NCI-H1092 (cell line): ENCODE results near the gene S100A6.
"Not testable (repeated sequence)": the region's sequence is repeated elsewhere in the genome, so short reads cannot be mapped to it uniquely, and the experiment has no call there.

Experiments used
- DNase-seq: peaks from one replicate; lab custom pipeline; 2025; lab: John Stamatoyannopoulos, UW

The S100A6 gene

GRCh38 chr1:153535242-153536011, at the start of gene S100A6:
S100A6 (minus strand) TSS chr1:153535991; CDS start chr1:153535339, 652 bp downstream.
- no peak for DNase-seq

DNA sequence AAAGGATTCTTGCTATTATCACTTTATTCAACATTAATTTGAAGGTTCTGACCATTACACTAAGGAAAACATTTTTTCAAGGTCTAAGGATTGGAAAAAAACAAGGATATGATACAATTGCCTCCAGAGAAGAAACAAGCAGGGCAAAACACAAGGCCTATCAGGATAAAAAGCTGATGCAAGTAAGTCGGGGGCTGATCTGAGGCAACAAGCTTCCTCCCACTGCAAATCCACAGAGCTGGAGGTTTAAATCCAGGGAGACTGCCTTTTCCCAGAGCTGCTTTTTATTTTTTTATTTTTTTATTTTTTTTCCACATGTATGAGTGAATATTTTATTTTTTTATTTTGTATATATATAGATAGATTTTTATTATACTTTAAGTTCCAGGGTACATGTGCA, 49.2 kb upstream of the S100A6 start:
- no peak for DNase-seq

- no peak for DNase-seq
Measured at GRCh38 chr1:153583976-153584375, 48.2 kb upstream of the S100A6 start.

DNA sequence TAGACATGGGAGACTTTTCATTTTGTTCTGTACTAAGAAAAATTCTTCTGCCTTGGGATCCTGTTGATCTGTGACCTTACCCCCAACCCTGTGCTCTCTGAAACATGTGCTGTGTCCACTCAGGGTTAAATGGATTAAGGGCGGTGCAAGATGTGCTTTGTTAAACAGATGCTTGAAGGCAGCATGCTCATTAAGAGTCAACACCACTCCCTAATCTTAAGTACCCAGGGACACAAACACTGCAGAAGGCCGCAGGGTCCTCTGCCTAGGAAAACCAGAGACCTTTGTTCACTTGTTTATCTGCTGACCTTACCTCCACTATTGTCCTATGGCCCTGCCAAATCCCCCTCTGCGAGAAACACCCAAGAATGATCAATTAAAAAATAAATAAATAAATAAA, 47.7 kb upstream of the S100A6 start:
- DNase-seq = not testable (repeated sequence)

GRCh38 chr1:153582836-153583235, 47.0 kb upstream of the S100A6 start:
- DNase-seq = not testable (repeated sequence)

- DNase-seq = no peak
Measured at GRCh38 chr1:153578936-153579335, 43.1 kb upstream of the S100A6 start.

GRCh38 chr1:153578490-153578889, 42.7 kb upstream of the S100A6 start:
- no peak for DNase-seq

DNA sequence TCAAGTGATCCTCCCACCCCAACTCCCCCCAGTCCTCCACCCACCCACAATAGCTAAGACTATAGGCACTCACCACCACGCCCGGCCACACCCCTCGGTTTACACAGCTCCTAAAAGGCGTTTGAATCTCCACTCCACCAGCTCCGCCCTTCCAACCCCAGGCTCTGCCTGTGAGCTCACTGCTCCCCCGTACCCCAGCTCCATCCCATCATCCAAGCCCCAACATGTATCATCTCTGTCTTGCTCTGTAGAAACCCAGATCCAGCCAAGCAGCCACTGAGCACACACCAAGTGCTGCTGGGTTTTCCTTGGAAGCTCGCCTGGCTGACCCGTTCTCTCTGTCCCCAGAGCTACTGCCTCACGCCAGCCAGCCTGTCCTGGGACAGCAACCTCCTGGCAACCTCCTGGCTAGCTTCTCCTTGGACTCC, 41.8 kb upstream of the S100A6 start:
- DNase-seq = no peak

DNA sequence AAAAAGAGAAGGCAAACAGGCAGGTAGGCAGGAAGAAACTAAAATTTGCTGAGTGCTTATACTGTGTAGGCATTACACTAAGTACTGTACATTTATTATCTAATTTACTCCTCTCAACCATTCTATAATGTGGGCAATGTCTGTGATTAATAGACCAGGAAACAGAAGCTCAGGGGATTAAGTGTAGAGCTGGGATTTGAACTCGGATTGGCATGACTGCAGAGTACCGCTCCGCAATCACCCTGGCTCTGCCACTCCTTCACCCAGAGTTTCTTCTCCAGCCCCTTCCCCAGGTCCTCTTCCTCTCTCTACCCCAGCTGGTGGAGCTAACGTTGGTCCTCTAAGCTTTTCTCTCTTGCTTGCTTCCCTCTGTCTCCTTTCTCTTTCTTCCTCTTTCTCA, 41.3 kb upstream of the S100A6 start:
- no peak for DNase-seq

GRCh38 chr1:153575497-153575896, 39.7 kb upstream of the S100A6 start:
- DNase-seq = not testable (repeated sequence)

DNA sequence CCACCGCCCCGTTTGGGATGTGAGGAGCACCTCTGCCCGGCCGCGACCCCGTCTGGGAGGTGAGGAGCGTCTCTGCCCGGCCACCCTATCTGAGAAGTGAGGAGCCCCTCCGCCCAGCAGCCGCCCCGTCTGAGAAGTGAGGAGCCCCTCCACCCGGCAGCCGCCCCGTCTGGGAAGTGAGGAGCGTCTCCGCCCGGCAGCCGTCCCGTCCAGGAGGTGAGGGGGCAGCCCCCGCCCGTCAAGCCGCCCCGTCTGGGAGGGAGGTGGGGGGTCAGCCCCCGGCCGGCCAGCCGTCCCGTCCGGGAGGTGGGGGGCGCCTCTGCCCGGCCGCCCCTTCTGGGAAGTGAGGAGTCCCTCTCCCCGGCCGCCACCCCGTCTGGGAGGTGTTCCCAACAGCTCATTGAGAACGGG, 39.3 kb upstream of the S100A6 start:
- not testable (repeated sequence) for DNase-seq

DNA sequence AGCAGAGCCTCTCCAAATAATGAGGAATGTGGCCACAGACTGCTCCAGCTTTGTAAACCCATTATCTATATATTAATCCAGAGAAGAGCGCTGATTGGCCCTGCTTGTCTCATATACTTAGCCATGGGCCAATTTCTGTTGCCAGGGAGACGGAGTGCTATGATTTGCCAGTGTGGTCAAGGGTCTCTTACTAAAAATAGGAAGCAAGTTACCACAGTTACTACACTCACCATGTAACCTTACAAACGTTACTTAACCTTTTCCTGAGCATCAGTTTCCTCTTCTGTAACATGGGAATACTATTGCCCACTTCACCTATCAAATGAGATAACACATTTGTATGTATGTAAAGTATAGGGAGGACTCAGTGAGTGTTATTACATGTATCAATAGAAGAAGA, 37.6 kb upstream of the S100A6 start:
- DNase-seq = no peak

DNA sequence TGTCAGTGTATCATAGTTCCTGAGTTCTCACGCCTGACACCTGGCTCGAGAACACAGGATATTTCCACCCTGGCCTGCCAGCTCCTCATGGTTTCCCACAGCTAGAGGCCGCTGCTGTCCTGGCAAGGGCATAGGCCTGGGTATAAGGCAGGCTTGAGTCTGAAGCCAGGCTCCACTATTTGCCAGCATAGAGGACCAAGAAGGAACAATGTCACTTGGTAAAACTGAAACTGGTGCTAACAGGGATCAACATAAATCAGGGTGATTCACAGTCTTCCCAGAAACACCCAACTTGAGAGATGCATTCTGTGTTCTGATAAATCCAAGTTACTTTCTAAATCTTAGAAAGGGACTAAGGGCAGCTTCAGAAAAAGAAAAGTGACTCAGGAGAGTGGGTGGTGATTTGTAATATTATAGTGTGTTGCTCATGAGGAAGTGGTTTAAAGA, 36.8 kb upstream of the S100A6 start:
- DNase-seq = peak; percentile 76

DNA sequence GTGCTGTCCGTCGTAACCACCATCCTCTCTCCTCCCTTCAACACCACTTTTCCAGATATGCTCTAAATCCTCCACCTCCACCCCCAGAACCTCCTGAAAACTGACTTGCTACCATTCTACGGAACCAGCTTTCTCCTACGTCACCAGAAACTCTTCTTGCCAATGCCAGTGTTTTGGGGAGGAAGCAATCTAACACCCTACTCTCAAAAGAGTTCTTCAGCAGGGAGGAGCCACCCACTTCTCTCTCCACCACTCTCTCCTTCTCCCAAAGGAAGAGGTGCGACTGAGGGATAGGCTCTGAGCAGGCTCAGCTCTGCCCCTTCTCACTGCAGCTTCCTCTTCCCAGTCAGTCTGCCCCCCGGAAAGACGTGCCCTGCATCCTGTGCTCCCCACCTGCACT, 35.9 kb upstream of the S100A6 start:
- DNase-seq = no peak

GRCh38 chr1:153570874-153571273, 35.1 kb upstream of the S100A6 start:
- DNase-seq = no peak

GRCh38 chr1:153569465-153569864, 33.7 kb upstream of the S100A6 start:
- DNase-seq = no peak

DNA sequence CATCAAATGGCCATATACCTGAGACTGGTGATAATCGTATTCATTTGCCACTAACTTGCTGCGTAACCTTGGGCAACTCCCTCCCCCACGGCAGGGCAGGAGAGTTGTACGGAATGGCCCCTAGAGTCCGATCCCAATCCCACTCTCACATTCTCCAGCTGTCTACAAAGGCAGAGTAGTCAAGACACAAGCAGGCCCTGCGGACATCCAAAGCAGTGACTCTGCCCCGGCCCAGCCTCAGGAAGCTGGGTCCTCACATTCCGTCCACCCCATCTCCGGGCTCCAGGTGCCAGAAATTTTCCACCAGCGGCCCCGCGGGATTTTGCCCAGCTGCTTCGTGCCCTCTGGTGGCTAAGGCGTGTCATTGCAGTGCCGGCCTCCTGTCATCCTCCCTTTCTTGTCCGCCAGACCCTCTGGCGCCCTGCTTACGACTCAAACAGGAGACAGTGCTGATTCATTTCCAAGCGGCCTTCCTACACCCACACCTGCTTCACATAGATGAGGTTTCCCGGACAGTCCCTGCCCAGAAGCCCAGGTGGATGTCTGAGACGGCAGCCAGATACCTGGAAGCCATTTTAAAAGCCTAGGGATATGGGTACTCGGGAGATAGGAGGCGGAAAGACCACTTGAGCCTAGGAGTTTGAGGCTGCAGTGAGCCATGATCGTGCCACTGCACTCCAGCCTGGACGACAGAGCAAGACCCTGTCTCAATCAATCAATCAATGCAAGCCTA, 32.7 kb upstream of the S100A6 start:
- peak; percentile 83 for DNase-seq

GRCh38 chr1:153567621-153568366, 32.0 kb upstream of the S100A6 start:
- no peak for DNase-seq

DNA sequence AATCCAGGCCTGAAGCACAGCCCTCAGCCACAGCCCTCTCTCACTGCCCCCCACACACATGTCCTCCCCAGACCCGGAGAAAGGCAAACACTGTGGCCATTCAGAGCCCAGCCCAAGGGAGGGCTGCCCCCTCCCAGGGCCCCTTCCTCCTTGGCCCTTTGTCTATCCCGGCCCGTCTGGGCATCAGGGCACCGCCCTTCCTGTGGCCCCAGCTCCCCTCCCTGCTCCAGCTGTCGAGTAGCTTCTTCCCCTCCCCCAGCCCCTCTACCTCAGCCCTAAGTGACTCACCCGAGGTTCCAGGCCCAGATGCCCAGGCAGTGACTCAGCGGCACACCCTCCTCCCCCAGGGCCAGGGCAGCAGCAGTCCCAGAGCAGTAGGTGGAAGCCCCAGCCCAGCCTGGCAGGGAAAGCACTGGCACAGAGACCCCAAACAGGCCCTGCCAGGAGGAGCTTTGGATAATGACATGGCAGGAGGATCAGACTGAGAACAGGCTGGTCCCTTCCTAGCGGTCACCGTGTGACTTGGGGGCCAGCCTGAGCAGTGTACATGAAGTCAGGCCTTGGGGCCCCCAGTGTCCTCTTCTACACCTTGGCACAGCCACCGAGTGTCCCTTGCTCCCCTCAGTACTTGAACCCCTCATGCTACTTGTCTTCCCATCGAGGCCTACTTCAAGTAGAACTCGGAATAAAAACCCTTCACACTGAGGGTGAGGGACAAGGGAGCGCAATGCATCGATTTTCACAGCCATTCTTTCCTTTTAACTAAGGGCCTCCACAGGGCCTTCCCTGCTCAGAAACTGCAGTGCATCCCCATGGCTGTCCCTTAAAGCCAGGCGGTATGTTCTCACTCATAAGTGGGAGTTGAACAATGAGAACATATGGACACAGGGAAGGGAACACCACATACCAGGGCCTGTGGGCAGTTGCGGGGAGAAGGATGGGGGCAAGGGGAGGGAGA, 30.9 kb upstream of the S100A6 start:
- DNase-seq = peak; percentile 15

GRCh38 chr1:153565529-153566374, 30.0 kb upstream of the S100A6 start, which contains the start of gene S100A2:
S100A2 (minus strand) TSS chr1:153565844; CDS start chr1:153563877, 1,967 bp downstream.
- peak; percentile 41 for DNase-seq
